Measurements from ENCODE around the gene LRRC23. TPM values are rescaled to one million over a fixed set of nuclear protein-coding genes. Genes with fewer than 3 reads are reported as not detected.
"Not testable (repeated sequence)": the region's sequence is repeated elsewhere in the genome, so short reads cannot be mapped to it uniquely, and the experiment has no call there.

Gene LRRC23
- total RNA-seq, 1 donor from 2014 or later = 5.7 TPM

GRCh38 chr12:6899837-6900519 lies 4.6 kb upstream of the LRRC23 start:
- intact Hi-C loops (cut with micrococcal nuclease) = no loop called here

- intact Hi-C loops (cut with micrococcal nuclease) = no loop called here
Observed at GRCh38 chr12:6902448-6902847, 2.2 kb upstream of the LRRC23 start.

- intact Hi-C loops (cut with micrococcal nuclease) = loop anchor here (1.0 to 2.0 kb wide), 10 partner anchors 11 to 1339 kb away; partner anchors contain the start of genes COPS7A, EMG1, ENO2 and LPCAT3
Observed at GRCh38 chr12:6903722-6904121, 900 bp upstream of the LRRC23 start.

- intact Hi-C loops (cut with micrococcal nuclease) = loop anchor here (2.0 kb wide), 1 partner anchor 1337 kb away; no protein-coding TSS in a partner anchor
Observed at GRCh38 chr12:6905414-6906040, 905 bp downstream of the LRRC23 start.

- intact Hi-C loops (cut with micrococcal nuclease) = not testable (repeated sequence)
Observed at GRCh38 chr12:6908141-6908540, 3.5 kb downstream of the LRRC23 start.

- intact Hi-C loops (cut with micrococcal nuclease) = no loop called here
Observed at GRCh38 chr12:6909421-6910145, 5.0 kb downstream of the LRRC23 start.

GRCh38 chr12:6912164-6912935 lies 7.7 kb downstream of the LRRC23 start:
- intact Hi-C loops (cut with micrococcal nuclease) = no loop called here

GRCh38 chr12:6914246-6914946 lies 9.8 kb downstream of the LRRC23 start, which contains the start of gene ENO2:
Gene ENO2 (plus strand): TSS chr12:6914580. CDS start chr12:6915833, 1,253 bp downstream.
- intact Hi-C loops (cut with micrococcal nuclease) = loop anchor here (1.0 to 2.0 kb wide), 5 partner anchors 10 to 62 kb away; partner anchors contain the start of genes LRRC23, SPSB2 and USP5

- intact Hi-C loops (cut with micrococcal nuclease) = loop anchor here (1.0 to 2.0 kb wide), 5 partner anchors 9 to 63 kb away; partner anchors contain the start of genes LRRC23, SPSB2 and USP5
Observed at GRCh38 chr12:6914947-6915788, 10.5 kb downstream of the LRRC23 start.

- intact Hi-C loops (cut with micrococcal nuclease) = loop anchor here (2.0 kb wide), 1 partner anchor 43 kb away; the partner anchor contains the start of gene SPSB2
Observed at GRCh38 chr12:6915789-6916285, 11.2 kb downstream of the LRRC23 start.

- intact Hi-C loops (cut with micrococcal nuclease) = no loop called here
Observed at GRCh38 chr12:6916426-6917200, 12.0 kb downstream of the LRRC23 start.

GRCh38 chr12:6917491-6918231 lies 13.0 kb downstream of the LRRC23 start:
- intact Hi-C loops (cut with micrococcal nuclease) = no loop called here

GRCh38 chr12:6919588-6919987 lies 15.0 kb downstream of the LRRC23 start:
- intact Hi-C loops (cut with micrococcal nuclease) = no loop called here

- intact Hi-C loops (cut with micrococcal nuclease) = no loop called here
Observed at GRCh38 chr12:6921539-6921938, 16.9 kb downstream of the LRRC23 start.

GRCh38 chr12:6921996-6922946 lies 17.6 kb downstream of the LRRC23 start:
- intact Hi-C loops (cut with micrococcal nuclease) = no loop called here

GRCh38 chr12:6923003-6923732 lies 18.5 kb downstream of the LRRC23 start:
- intact Hi-C loops (cut with micrococcal nuclease) = no loop called here
